NCI-H69 (cell line): ENCODE results near the gene TBC1D22B.

Experiments used
- DNase-seq: peaks from one replicate; lab custom pipeline; 2025; lab: John Stamatoyannopoulos, UW

The TBC1D22B gene

GRCh38 chr6:37257634-37258404 lies at the start of gene TBC1D22B, which contains the start of gene TMEM217:
TSS of gene TBC1D22B (plus strand) at chr6:37257772. CDS start at chr6:37257918, 146 bp downstream.
TSS of gene TMEM217 (minus strand) at chr6:37258144. CDS start at chr6:37219030, 39,114 bp downstream.
- peak; percentile 99 for DNase-seq

- DNase-seq = peak; percentile 88
These were observed 49.6 kb upstream of the TBC1D22B start for GRCh38 chr6:37207903-37208456.

GRCh38 chr6:37208793-37209192 lies 48.8 kb upstream of the TBC1D22B start:
- no peak for DNase-seq

GRCh38 chr6:37209461-37210205 lies 47.9 kb upstream of the TBC1D22B start:
- no peak for DNase-seq

GRCh38 chr6:37210313-37210968 lies 47.1 kb upstream of the TBC1D22B start:
- DNase-seq = peak; percentile 89

- DNase-seq = no peak
These were observed 45.3 kb upstream of the TBC1D22B start for GRCh38 chr6:37212268-37212667.

GRCh38 chr6:37218061-37218460 lies 39.5 kb upstream of the TBC1D22B start:
- DNase-seq = no peak

GRCh38 chr6:37218511-37218910 lies 39.1 kb upstream of the TBC1D22B start:
- DNase-seq = no peak

- DNase-seq = no peak
These were observed 35.9 kb upstream of the TBC1D22B start for GRCh38 chr6:37221585-37222124.

GRCh38 chr6:37222125-37222967 lies 35.2 kb upstream of the TBC1D22B start:
- peak; percentile 99 for DNase-seq

- no peak for DNase-seq
These were observed 34.6 kb upstream of the TBC1D22B start for GRCh38 chr6:37222992-37223391.

GRCh38 chr6:37225350-37226169 lies 32.0 kb upstream of the TBC1D22B start:
- no peak for DNase-seq

GRCh38 chr6:37230104-37230503 lies 27.5 kb upstream of the TBC1D22B start:
- no peak for DNase-seq

GRCh38 chr6:37232430-37233017 lies 25.0 kb upstream of the TBC1D22B start:
- no peak for DNase-seq

- DNase-seq = no peak
These were observed 24.0 kb upstream of the TBC1D22B start for GRCh38 chr6:37233541-37233940.

GRCh38 chr6:37236921-37237320 lies 20.7 kb upstream of the TBC1D22B start:
- no peak for DNase-seq

- no peak for DNase-seq
These were observed 19.8 kb upstream of the TBC1D22B start for GRCh38 chr6:37237789-37238188.

GRCh38 chr6:37238381-37238780 lies 19.2 kb upstream of the TBC1D22B start:
- DNase-seq = no peak

GRCh38 chr6:37239526-37239925 lies 18.0 kb upstream of the TBC1D22B start:
- DNase-seq = no peak
